SKM-1 treated with dmso at 0.1 percent for 144 hours (cell line): Measurements from ENCODE around the gene IPO11.
A peak's percentile ranks its signal among the peaks of the same experiment; 100 is the strongest.

Experiments used
- DNase-seq: peaks from one replicate; lab custom pipeline; 2025; ENCODE audit not compliant: unreplicated experiment; lab: John Stamatoyannopoulos, UW

Gene IPO11

GRCh38 chr5:62568800-62569432 lies 156.4 kb downstream of the IPO11 start:
- no peak for DNase-seq

DNA sequence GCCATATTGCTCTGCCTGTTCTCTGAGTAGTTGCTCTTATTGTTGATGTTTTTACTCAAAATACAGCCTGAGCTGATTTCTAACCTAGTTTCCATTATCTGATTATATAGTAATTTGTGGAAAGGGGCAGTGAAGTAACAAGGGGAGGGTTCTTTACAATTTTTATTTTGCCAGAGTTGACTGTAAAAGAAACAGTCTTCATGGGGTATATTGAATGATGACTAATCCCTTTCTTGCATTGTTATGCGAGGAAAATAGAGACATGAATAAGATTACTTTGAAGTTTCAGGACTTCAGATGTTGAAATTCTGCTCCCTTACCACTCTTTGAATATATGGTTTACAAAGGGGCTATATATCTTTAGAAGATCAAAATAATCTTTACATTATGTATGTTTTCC lies 156.9 kb downstream of the IPO11 start:
- DNase-seq = no peak

DNA sequence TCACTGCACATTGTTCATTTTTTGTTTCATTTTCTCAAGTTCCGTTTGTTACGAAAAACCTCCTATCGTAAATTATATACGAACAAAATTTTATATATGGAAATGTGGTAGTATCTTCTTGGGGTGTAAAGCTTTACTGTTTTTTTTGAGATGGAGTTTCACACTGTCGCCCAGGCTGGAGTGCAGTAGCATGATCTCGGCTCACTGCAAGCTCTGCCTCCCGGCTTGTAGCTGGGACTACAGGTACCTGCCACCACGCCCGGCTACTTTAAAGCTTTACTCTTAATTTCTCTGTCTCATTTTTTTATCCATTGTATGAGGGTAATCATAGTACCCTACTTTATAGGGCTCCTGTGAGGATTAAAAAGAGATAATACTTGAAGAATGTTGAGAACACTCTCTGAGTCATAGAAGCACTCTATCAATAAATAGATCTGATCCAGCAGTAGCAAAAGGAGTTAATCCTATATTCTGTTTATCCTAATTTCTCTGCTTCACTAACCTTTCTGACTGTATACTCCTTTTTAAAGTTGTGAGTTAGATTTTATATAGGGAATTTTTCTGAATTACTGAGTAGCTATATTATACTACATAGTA lies 160.5 kb downstream of the IPO11 start:
- no peak for DNase-seq

DNA sequence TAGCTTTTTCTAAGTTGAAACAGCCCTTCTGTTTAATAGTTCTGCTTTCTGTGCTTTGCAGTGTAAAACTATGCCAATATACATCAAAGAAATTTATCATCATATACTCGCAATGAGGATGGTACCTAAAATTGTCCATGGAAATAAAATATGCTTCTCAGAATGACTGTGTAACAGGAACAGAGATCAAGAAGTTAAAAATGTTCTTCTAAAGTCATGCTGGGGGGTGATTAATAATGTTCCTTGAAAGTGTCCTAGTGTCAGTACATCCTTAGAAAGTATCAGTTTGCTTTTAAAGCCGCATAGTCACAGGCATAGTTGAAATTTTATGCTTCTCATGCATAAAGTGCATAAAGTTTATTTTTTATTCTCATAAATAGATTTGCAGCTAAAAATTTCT lies 162.0 kb downstream of the IPO11 start:
- no peak for DNase-seq

GRCh38 chr5:62575066-62575465 lies 162.5 kb downstream of the IPO11 start:
- no peak for DNase-seq

- DNase-seq = no peak
These were observed 162.9 kb downstream of the IPO11 start for GRCh38 chr5:62575489-62575888.

- DNase-seq = no peak
These were observed 164.1 kb downstream of the IPO11 start for GRCh38 chr5:62576570-62577170.

DNA sequence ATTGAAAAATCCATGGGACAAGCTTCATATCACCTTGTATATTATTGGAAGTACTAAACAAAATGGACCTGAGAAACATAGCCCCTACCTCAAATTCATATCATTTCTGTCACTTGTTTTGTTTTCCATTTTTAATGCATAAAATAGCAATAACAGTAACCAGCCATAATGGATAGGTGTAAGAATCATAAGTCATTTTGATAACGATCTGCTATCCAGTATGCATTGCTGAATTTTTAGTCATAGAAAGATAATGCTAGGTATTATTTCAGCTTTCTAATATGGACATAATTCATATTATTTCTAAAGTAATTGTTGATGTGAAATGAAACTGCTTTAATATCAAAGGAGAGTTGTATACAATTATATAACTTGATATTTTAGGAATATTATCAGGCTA lies 164.9 kb downstream of the IPO11 start:
- no peak for DNase-seq

DNA sequence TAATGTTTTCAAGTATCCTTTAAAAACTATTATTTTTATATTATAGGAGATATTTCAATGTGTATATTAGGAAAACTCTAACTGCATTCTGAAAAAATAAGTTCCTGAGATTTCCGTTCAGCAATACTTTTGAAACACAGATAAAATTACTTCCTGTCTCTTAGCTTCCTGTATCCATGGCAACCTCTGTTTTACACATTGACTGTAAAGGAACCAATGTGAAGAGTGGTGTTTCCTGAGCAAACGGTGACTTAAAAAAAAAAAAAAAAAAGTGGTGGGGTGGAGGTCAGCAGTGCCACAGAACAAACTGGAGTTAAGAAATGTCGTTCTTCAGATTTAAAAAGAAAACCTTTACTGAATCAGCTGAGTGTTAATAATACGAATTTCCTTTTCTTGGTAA lies 166.0 kb downstream of the IPO11 start, which contains the start of gene LRRC70:
Gene LRRC70 (plus strand): TSS at position 280 of the 400 bp plus-strand sequence. CDS start 620 bp downstream, outside the sequence.
- DNase-seq = peak; percentile 95

- no peak for DNase-seq
These were observed 167.2 kb downstream of the IPO11 start for GRCh38 chr5:62579761-62580160.

- no peak for DNase-seq
These were observed 169.5 kb downstream of the IPO11 start for GRCh38 chr5:62581836-62582597.

GRCh38 chr5:62584391-62584790 lies 171.8 kb downstream of the IPO11 start:
- DNase-seq = no peak

- DNase-seq = no peak
These were observed 172.7 kb downstream of the IPO11 start for GRCh38 chr5:62585306-62585705.

DNA sequence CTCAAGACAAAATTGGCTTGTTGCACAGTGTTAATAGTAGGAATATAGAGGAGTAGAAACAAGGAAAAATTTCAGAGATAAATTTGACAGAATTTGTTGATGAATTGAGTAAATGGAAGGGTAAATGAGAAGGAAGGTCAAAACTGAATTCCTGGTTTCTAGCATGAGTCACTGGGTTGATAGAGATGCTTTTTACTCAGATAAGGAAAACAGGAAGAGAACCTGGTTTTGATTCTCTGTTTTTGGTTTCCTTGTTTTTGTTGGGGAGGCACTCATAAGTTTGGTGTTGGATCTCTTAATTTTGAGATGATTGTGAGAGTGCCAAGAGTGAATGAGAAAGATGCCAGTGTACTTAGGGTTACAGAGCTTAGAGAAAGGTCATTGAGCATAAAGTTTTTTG lies 173.2 kb downstream of the IPO11 start:
- no peak for DNase-seq

DNA sequence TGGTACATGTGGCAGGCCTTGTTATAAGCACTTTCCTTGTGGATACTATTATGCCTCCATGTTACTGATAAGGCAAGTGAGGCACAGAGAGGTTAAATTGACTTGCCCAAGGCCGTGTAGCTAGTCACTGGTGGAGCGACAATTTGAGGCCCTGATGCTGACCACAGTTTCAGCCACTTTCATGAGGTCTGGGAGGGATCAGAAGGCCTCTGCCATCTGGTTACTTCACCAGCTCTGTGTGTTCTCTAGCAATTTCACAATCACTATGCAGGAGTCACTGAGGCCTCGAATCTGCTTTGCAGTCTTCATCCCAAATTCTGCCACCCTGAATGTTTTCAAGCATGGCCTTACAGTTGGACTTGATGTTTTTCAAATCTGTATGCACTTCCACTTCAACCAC lies 175.2 kb downstream of the IPO11 start:
- peak; percentile 86 for DNase-seq

- DNase-seq = no peak
These were observed 176.1 kb downstream of the IPO11 start for GRCh38 chr5:62588668-62589067.

GRCh38 chr5:62589504-62589903 lies 176.9 kb downstream of the IPO11 start:
- no peak for DNase-seq

- no peak for DNase-seq
These were observed 177.8 kb downstream of the IPO11 start for GRCh38 chr5:62590387-62590786.

- DNase-seq = peak; percentile 9
These were observed 180.0 kb downstream of the IPO11 start for GRCh38 chr5:62592558-62592957.

DNA sequence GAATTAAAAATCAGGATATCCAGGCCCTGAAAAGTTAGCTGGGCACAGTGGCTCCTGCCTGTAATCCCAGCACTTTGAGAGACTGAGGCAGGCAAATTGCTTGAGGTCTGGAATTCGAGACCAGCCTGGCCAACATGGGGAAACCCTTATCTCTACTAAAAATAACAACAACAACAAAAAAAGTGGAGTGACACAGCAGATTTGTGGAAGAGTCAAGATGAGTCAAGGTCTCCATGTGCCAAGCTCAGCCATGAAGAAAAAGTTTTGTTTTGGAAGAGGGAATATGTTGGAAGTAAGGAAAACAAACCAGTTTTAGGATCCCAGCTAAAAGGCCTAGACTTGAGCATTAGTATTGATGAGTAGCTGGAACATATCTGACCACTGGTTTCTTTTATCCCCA lies 180.8 kb downstream of the IPO11 start:
- no peak for DNase-seq

DNA sequence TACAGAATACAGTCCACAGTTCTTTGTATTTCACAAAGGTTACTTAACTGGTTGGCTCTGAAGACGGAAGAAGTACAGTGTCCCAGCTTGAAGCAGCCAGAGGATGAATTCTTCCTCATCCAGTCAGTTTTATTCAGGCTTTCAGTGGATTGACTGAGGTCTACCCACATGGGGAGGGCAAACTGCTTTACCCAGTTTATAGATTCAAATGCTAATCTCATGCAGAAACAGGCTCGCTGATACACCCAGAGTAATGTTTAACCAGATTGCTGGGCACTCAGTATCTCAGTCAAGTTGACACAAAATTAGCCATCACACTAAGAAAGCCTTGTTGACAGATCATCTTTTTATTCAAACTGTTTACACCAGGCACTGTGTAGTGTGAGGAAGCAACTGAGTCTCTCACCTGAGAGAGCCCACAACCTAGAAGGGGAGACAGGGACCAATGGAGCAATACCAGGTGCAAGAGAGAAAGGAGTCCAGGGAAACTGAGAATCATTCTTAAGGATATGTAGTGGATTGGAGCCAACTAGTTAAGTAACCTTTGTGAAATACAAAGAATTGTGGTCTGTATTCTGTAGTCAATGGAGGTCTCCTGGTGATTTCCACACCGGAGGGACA lies 181.9 kb downstream of the IPO11 start:
- no peak for DNase-seq
